HG03196 (cell line): ENCODE data around the gene ROBO2.

ENCODE experiments used
- ATAC-seq: cut with Tn5 transposase; IDR thresholded peaks from one replicate; pipeline ENCODE4 v1.9.1; 2021; ENCODE audit not compliant: unreplicated experiment

The ROBO2 gene

GRCh38 chr3:77541203-77541922 lies 501.5 kb downstream of the ROBO2 start:
- ATAC-seq: no peak

- no peak for ATAC-seq
These were observed 506.3 kb downstream of the ROBO2 start for GRCh38 chr3:77546246-77546645.

- ATAC-seq: no peak
These were observed 509.1 kb downstream of the ROBO2 start for GRCh38 chr3:77549034-77549433.

- no peak for ATAC-seq
These were observed 513.3 kb downstream of the ROBO2 start for GRCh38 chr3:77553240-77553639.

- ATAC-seq: no peak
These were observed 522.2 kb downstream of the ROBO2 start for GRCh38 chr3:77562089-77562488.

- no peak for ATAC-seq
These were observed 523.1 kb downstream of the ROBO2 start for GRCh38 chr3:77563012-77563411.

- no peak for ATAC-seq
These were observed 526.2 kb downstream of the ROBO2 start for GRCh38 chr3:77566055-77566454.

- ATAC-seq: no peak
These were observed 532.2 kb downstream of the ROBO2 start for GRCh38 chr3:77571971-77572715.

- no peak for ATAC-seq
These were observed 537.4 kb downstream of the ROBO2 start for GRCh38 chr3:77577264-77577663.

GRCh38 chr3:77586216-77586615 lies 546.3 kb downstream of the ROBO2 start:
- no peak for ATAC-seq

GRCh38 chr3:77588863-77589262 lies 549.0 kb downstream of the ROBO2 start:
- no peak for ATAC-seq

- no peak for ATAC-seq
These were observed 550.3 kb downstream of the ROBO2 start for GRCh38 chr3:77590191-77590590.

- no peak for ATAC-seq
These were observed 555.5 kb downstream of the ROBO2 start for GRCh38 chr3:77595371-77595870.

- no peak for ATAC-seq
These were observed 560.0 kb downstream of the ROBO2 start for GRCh38 chr3:77599948-77600347.

- no peak for ATAC-seq
These were observed 562.0 kb downstream of the ROBO2 start for GRCh38 chr3:77601823-77602415.

- no peak for ATAC-seq
These were observed 562.8 kb downstream of the ROBO2 start for GRCh38 chr3:77602722-77603121.

- no peak for ATAC-seq
These were observed 565.4 kb downstream of the ROBO2 start for GRCh38 chr3:77605308-77605707.

- ATAC-seq: no peak
These were observed 566.0 kb downstream of the ROBO2 start for GRCh38 chr3:77605865-77606264.

GRCh38 chr3:77606372-77606771 lies 566.5 kb downstream of the ROBO2 start:
- ATAC-seq: no peak

GRCh38 chr3:77618686-77619085 lies 578.8 kb downstream of the ROBO2 start:
- ATAC-seq: no peak

GRCh38 chr3:77620009-77620408 lies 580.1 kb downstream of the ROBO2 start:
- ATAC-seq: no peak

GRCh38 chr3:77623500-77623899 lies 583.6 kb downstream of the ROBO2 start:
- no peak for ATAC-seq
